Progenitor cell of endocrine pancreas (in vitro differentiated cells): ENCODE results near the gene NEUROG3. TPM values are rescaled to one million over a fixed set of nuclear protein-coding genes. Genes with fewer than 3 reads are reported as not detected.

Experiments used
- DNase-seq: peaks from one replicate; pipeline ENCODE4 v3.0.0; 2021; ENCODE audit warnings: low spot score; ENCODE audit not compliant: unreplicated experiment
- H3K27ac Mint-ChIP-seq: 2 replicates; pipeline ENCODE4 v1.8.0; 2021; ENCODE audit warnings: mild to moderate bottlenecking, moderate library complexity, mixed read lengths
- H3K27me3 Mint-ChIP-seq: 2 replicates; pipeline ENCODE4 v1.8.0; 2021; ENCODE audit warnings: mixed read lengths
- H3K36me3 Mint-ChIP-seq: 2 replicates; pipeline ENCODE4 v1.8.0; 2022; ENCODE audit warnings: mixed read lengths; ENCODE audit not compliant: insufficient read depth
- H3K4me1 Mint-ChIP-seq: 2 replicates; pipeline ENCODE4 v1.8.0; 2021; ENCODE audit warnings: low read depth, mixed read lengths
- H3K4me3 Mint-ChIP-seq: 2 replicates; pipeline ENCODE4 v1.8.0; 2021; ENCODE audit warnings: low read depth, mild to moderate bottlenecking, moderate library complexity, mixed read lengths
- H3K9me3 Mint-ChIP-seq: 2 replicates; pipeline ENCODE4 v1.8.0; 2021; ENCODE audit warnings: low read depth, mixed read lengths
- total RNA-seq: library from RNA; stranded (reverse); gene quantifications from 2 replicates; pipeline ENCODE4 v1.2.1, GENCODE V29; 2021
- TF ChIP-seq, protein P1 (sequence below): fragments of 200-600 bp; sonication (generic); IDR thresholded peaks from one replicate; pipeline ENCODE4 v1.5.0; 2021; ENCODE audit warnings: antibody characterized with exemption, mild to moderate bottlenecking; ENCODE audit not compliant: unreplicated experiment

Gene NEUROG3
- total RNA-seq, 1 donor from 2014 or later, result 7.3 TPM

DNA sequence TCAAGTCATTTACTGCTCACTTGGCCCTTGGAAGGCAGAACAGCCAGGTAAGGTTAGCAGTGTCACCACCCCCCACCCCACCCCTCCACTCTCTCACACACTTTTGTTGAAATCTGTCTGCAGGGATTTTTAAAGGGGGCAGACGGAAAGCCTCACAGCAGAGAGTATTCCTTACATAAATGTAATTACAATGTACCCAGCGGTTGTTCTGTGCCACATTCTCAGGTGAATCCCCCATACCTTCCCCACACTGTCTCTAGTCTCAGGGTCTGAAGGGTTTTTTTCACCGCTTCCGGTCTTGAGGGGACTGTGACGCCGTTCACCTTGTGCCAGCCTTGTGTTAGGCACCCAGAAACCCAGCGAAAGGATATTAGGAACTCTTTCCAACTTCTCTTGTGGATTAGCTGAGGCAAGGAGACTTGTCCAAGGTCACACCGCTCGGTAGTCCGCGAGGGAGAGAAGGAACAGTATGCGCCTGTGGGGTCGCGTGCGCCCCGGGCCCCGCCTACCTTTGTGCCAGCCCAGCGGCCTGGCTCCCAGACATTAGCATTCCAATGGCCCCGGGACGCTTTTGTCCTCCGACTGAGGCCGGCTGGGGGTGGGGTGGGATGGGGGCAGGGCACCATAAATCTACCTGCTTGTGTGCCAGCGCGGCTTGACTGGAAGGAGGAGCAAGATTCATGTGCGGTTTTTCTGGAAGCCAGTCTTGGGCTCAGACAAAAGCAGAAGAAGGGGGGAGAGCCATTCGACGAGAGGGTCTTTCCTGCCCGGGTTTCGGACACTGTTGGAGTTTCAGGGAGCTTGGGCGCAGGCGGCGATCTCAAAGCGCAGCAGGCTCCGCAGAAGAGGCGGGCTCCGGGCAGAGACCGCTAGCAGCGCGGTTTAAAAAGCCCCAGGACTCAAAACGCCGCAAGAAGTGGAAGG lies 4.5 kb downstream of the NEUROG3 start:
- Mint-ChIP-seq H3K36me3 (no peaks in the 10 kb centered on the region), H3K4me3 (no peak overlapping the region), H3K9me3 (no peaks in the 10 kb centered on the region), H3K27me3 (peaks cover 92% of the 10 kb centered on the region), H3K27ac (no peak overlapping the region), H3K4me1 (peaks cover 21% of the 10 kb centered on the region)
- no peak for DNase-seq
- TF ChIP-seq, protein P1, sequence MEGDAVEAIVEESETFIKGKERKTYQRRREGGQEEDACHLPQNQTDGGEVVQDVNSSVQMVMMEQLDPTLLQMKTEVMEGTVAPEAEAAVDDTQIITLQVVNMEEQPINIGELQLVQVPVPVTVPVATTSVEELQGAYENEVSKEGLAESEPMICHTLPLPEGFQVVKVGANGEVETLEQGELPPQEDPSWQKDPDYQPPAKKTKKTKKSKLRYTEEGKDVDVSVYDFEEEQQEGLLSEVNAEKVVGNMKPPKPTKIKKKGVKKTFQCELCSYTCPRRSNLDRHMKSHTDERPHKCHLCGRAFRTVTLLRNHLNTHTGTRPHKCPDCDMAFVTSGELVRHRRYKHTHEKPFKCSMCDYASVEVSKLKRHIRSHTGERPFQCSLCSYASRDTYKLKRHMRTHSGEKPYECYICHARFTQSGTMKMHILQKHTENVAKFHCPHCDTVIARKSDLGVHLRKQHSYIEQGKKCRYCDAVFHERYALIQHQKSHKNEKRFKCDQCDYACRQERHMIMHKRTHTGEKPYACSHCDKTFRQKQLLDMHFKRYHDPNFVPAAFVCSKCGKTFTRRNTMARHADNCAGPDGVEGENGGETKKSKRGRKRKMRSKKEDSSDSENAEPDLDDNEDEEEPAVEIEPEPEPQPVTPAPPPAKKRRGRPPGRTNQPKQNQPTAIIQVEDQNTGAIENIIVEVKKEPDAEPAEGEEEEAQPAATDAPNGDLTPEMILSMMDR, result no peak

DNA sequence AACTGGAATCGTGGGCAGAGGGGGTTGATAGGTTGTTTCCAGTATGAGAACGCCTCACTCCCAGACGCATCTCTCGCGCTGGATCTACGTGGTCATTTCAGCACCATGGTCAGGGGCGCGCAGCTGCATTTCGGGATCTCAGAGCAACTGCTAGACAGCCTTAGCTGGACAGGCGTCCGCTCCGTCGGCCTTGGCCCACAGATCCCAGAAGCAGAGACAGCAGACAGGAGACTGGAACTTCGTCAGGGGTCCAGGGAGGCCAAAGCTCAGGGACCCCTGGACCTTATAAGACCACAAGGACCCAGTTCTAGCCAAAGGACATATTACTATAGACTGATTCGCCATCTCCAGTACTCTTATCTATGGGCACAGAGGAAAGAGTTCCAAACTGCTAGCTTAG lies 5.3 kb downstream of the NEUROG3 start:
- H3K27me3 Mint-ChIP-seq, result peaks cover 94% of the 10 kb centered on the region
- TF ChIP-seq, protein P1, result no peak
- H3K27ac Mint-ChIP-seq, result no peak overlapping the region
- no peak overlapping the region for H3K4me3 Mint-ChIP-seq
- no peaks in the 10 kb centered on the region for H3K36me3 Mint-ChIP-seq
- H3K9me3 Mint-ChIP-seq, result no peaks in the 10 kb centered on the region
- peak; percentile 74 for DNase-seq
- peaks cover 19% of the 10 kb centered on the region for H3K4me1 Mint-ChIP-seq

DNA sequence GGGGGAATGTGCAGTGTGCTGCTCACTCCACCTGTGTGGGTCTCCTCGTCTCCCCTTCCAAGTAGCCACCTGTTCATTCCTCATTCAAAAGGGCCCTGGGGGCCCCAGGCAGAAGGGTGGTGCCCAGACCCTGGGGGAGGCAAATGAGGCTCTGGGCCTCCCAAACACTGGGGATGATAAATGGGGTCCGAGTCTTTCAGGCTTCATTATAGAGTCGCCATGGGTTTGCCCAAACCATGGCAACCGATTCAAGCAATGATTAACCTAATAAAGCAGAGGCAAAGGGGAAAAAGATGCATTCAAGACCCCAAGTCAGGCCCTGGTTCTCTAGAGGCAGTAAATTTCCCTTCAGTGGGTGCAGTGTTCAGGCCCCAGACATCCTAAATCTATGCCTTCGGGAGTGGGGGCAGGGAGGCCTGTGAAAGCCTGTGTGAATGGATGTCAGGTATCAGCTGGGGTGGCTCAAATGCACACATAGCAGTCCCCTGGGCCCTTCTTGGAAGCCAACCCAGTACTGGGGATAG lies 10.4 kb downstream of the NEUROG3 start:
- no peak for DNase-seq
- no peaks in the 10 kb centered on the region for H3K4me1 Mint-ChIP-seq
- peaks cover 79% of the 10 kb centered on the region for H3K27me3 Mint-ChIP-seq
- TF ChIP-seq, protein P1, result no peak
- no peak overlapping the region for H3K4me3 Mint-ChIP-seq
- no peak overlapping the region for H3K27ac Mint-ChIP-seq
- H3K9me3 Mint-ChIP-seq, result no peaks in the 10 kb centered on the region
- no peaks in the 10 kb centered on the region for H3K36me3 Mint-ChIP-seq

DNA sequence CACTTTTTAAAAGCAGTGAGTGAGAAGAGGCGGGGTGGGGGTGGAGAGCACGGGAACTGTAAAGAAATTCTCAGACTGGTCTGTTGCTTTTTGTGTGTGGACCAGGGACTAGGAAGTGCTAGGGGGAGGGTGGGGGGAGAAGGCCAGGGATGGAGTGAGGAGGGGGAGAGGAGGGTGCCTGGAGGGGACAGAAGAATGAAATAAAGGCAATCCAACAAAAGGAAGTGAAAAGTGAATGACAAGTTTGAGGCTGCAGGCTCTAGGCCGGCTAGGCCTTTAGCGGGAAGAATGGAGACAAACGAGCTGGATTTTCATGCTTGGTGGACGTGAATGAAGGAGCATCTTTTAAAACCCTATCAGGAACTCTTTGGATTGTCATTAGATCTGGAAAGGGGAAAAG lies 13.7 kb downstream of the NEUROG3 start:
- H3K4me1 Mint-ChIP-seq, result peaks cover 7% of the 10 kb centered on the region
- H3K36me3 Mint-ChIP-seq, result no peaks in the 10 kb centered on the region
- peaks cover 56% of the 10 kb centered on the region for H3K27me3 Mint-ChIP-seq
- H3K27ac Mint-ChIP-seq, result no peak overlapping the region
- TF ChIP-seq, protein P1, result no peak
- DNase-seq, result no peak
- no peak overlapping the region for H3K4me3 Mint-ChIP-seq
- H3K9me3 Mint-ChIP-seq, result no peaks in the 10 kb centered on the region

DNA sequence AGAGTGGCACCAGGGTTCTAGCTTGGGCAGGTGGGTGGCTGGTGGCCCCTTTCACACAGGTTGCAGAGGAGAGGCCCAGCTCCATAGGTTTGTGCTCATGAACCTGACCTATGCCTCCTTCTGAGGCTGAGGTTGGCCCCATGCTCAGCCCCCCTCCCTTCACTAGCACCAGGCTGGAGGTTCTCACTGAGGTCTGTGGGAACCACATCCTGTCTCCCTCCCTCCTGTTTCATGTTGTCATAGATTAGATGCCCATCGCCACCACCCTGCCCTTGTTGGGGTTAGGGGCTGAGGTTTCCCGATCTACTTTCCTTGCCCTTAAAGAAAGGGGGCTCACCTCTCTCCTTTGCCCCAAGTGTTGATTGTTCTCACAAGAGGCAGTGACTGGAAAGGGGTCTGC lies 14.7 kb downstream of the NEUROG3 start:
- Mint-ChIP-seq H3K4me1 (peaks cover 8% of the 10 kb centered on the region), H3K4me3 (no peak overlapping the region), H3K27ac (no peak overlapping the region), H3K27me3 (peaks cover 47% of the 10 kb centered on the region), H3K9me3 (no peaks in the 10 kb centered on the region), H3K36me3 (no peaks in the 10 kb centered on the region)
- DNase-seq, result no peak
- TF ChIP-seq, protein P1, result no peak
